ENCODE measurements around the gene PCDH8.

Gene PCDH8

DNA sequence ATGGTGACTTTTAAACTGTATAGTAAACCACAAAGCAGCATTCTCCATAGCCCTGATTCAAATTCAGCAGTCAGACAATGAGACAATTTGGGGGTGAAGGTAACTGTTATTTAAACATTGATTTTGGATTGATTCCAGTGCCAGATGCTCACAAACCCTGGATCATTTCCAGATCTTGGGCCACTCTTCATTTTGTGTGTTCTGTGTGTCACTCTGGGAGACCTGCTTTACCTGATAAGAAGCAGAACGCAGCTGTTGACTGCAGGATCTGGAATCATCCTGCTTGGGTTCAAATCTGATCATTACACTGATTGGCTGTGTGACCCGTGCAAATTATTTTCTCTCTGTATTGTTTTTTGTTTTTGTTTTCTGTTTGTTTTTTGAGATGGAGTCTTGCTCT is 4.0 kb upstream of the PCDH8 start:
- DNase-seq (ENCODE audit: low spot score) = no peak
- TF ChIP-seq, protein P1, sequence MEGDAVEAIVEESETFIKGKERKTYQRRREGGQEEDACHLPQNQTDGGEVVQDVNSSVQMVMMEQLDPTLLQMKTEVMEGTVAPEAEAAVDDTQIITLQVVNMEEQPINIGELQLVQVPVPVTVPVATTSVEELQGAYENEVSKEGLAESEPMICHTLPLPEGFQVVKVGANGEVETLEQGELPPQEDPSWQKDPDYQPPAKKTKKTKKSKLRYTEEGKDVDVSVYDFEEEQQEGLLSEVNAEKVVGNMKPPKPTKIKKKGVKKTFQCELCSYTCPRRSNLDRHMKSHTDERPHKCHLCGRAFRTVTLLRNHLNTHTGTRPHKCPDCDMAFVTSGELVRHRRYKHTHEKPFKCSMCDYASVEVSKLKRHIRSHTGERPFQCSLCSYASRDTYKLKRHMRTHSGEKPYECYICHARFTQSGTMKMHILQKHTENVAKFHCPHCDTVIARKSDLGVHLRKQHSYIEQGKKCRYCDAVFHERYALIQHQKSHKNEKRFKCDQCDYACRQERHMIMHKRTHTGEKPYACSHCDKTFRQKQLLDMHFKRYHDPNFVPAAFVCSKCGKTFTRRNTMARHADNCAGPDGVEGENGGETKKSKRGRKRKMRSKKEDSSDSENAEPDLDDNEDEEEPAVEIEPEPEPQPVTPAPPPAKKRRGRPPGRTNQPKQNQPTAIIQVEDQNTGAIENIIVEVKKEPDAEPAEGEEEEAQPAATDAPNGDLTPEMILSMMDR (IDR thresholded peaks at IDR 0.05; ENCODE audit: borderline replicate concordance, control extremely low read depth, extremely low read depth, insufficient read depth, missing control alignments) = no peak
- in situ Hi-C loops (cut with MboI; ENCODE audit: low sequenced_read_pairs, unreplicated experiment) = no loop called here

DNA sequence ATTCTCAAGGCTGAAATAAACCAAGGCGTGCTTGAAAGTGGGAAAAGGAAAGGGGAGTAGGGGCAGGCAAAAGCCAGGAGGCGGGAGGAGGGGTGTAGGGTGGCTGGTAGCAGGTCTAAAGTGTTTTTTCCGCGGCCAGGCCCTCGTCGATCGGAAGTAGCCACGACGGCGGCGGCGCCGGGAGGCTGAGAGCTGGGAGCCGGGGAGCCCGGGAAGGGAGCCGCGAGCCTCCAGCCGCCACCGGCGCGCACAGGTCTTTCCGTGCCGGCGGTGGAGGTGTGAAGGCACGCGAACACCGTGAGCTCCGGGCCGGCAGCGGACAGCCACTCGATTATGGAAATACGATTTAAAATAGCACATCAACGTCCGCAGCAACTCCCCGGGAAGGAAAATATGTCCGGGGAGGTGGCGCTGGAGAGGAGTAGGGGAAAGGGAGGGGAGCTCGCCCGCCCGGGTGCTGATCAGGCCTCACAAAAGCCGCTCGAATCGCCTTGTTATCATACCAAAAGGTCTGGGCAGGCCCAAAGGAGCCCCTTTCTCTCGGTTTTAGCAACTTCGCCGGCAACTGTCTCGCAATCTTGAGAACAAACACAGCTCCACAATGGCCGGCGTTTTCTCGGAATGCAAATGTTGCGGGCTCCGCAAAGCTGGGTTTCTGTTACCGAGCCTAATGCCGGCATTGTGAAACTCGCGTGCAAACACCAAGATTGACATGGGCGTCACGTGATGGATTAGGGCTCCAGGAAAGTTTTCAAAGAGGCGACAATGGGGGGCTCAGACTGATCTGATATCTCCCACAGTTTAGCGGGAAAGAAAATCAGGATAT is 2.9 kb upstream of the PCDH8 start:
- TF ChIP-seq, protein P1 (IDR thresholded peaks at IDR 0.05; ENCODE audit: borderline replicate concordance, control extremely low read depth, extremely low read depth, insufficient read depth, missing control alignments) = no peak
- in situ Hi-C loops (cut with MboI; ENCODE audit: low sequenced_read_pairs, unreplicated experiment) = no loop called here
- DNase-seq (ENCODE audit: low spot score) = peak; percentile 70

DNA sequence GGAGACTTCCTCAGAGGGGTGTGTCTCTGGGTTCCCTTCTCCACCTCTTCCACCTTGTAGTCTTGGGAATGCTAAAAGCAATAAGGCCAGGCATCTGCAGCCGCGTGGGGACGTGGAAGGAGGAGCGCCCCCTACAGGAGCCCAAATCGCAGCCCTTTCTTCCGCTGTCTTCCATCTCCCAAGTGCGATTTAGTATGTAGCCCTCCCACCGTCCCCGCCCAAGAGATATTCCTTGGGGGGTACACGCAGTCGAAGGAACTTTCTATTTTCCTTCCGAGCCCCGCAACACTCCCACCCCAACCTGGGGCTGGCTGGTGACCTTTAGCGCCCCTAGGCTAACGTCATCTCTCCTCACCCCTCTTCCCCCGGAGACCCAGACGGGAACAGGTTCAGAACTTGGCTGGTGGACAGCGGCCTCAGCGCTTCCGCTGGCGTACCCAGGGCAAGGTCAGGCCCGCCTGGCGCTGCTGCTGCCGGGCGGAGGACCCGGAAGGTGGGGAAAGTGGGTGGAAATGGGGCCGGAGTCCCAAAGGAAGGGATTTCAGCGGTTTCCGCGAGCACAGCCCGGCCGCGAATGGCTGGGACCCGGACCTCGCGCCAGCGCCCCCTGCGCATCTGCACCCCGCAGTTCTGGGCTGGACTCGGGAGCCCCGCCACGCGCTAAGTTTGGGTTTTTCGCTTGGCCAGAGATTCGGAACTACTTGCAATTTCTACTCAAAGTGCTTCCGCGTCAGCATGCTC is 2.1 kb upstream of the PCDH8 start:
- in situ Hi-C loops (cut with MboI; ENCODE audit: low sequenced_read_pairs, unreplicated experiment) = no loop called here
- TF ChIP-seq, protein P1 (IDR thresholded peaks at IDR 0.05; ENCODE audit: borderline replicate concordance, control extremely low read depth, extremely low read depth, insufficient read depth, missing control alignments) = no peak
- peak; percentile 84 for DNase-seq (ENCODE audit: low spot score)

DNA sequence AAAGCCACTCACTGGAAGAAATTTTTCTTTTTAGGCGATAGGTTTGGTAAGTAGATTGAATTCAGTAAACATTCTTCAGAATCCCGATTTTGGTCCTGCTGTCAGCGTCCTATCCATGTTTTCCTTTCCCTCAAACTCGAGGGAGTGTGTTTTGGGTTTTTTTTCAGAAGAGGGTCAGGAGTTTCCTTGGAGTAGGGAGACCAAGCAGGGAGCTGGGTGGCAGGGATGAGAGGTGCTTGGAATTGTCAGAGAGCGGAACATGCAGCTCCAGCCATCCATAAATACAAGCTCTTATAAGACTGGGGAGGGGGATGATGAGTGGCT is 1.6 kb upstream of the PCDH8 start:
- in situ Hi-C loops (cut with MboI; ENCODE audit: low sequenced_read_pairs, unreplicated experiment) = no loop called here
- no peak for DNase-seq (ENCODE audit: low spot score)
- TF ChIP-seq, protein P1 (IDR thresholded peaks at IDR 0.05; ENCODE audit: borderline replicate concordance, control extremely low read depth, extremely low read depth, insufficient read depth, missing control alignments) = no peak

DNA sequence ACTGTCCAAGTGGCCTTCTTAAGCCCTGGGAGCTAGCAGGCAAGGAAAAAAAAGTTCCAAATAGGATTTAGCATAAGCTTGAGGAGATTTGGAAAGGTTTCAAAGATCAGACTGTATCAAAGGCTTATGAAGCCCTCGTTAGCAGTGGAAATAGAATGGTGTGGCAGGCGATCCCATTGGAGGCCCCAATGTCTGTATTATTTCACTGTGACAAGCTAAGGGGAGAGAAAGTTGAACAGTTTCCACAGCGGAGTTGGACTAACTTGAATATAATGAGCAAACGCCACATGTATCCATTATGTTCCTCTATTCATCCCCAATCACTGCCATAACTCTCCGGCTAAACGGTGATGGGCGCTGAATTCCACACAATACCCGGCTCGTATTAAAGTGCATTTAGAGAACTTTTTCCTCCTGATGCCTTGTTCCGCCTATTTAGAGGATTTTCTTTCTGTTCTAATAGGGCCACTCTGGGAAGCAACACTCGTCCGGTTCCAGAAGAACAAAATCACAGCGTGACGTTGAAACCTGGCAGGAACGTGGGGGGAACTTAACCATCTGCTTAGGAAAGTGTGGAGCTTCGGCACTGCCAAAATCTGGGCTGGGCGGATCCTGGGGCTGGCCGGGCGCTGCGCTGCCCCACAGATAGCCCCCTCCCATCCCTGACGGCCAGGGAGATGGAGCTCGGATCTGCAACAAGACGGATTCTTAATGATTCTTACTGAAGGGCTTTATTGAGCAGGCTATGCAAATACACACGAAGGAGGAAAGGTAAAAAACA is 1.0 kb upstream of the PCDH8 start:
- TF ChIP-seq, protein P1 (IDR thresholded peaks at IDR 0.05; ENCODE audit: borderline replicate concordance, control extremely low read depth, extremely low read depth, insufficient read depth, missing control alignments) = no peak
- DNase-seq (ENCODE audit: low spot score) = no peak
- in situ Hi-C loops (cut with MboI; ENCODE audit: low sequenced_read_pairs, unreplicated experiment) = no loop called here

DNA sequence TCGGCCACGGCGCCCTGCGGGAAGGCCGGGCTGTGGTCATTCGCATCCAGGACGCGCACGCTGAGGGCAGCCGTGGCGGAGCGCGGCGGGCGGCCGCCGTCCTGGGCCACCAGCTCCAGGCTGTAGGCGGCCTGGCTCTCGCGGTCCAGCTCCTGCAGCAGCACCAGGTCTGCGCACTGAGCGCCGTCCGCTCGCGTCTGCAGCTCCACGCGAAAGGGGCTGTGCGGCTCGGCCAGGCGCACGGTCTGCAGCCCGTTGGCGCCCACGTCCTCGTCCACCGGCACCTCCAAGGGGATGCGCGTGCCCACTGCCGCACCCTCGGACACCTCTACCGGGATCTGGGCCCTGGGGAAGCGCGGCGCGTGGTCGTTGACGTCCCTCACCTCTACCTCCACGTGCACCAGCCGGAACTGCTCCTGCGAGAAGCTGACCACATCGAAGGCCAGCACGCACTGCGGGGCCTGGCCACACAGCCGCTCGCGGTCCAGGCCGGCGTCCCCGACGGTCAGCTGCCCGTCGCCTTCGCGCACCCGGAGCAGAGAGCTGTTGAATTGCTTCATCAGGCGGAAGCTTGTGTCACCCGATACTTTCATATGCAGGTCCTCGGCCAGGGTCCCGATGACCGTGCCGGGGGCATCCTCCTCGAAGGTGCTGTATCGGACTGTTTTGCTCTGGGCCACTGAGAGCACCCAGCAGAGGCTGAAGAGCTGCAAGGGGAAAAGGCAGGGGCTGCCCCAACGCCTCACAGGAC is 583 bp downstream of the PCDH8 start:
- in situ Hi-C loops (cut with MboI; ENCODE audit: low sequenced_read_pairs, unreplicated experiment) = no loop called here
- TF ChIP-seq, protein P1 (IDR thresholded peaks at IDR 0.05; ENCODE audit: borderline replicate concordance, control extremely low read depth, extremely low read depth, insufficient read depth, missing control alignments) = no peak
- no peak for DNase-seq (ENCODE audit: low spot score)
